Body of pancreas (tissue), 4 donors: ENCODE data around the gene MAN2A1.

Experiments
- CTCF ChIP-seq, 7 experiments: fragments of 450-650 bp in 4 of 7; fragments of 200-600 bp in 3 of 7; sonication (generic) in 3 of 7; IDR thresholded peaks; one replicate each; pipeline ENCODE4 v1.5.1; 2016 to 2019; ENCODE audit warnings: antibody characterized with exemption in 7 of 7
- POLR2A ChIP-seq, 3 donors: fragments of 450-650 bp; IDR thresholded peaks; one replicate each; pipeline ENCODE4 v1.6.1; 2016; ENCODE audit warnings: antibody characterized with exemption in 3 of 3, mild to moderate bottlenecking in 2 of 3

GRCh38 chr5:109685916-109686315 lies 3.8 kb upstream of the MAN2A1 start:
- no peak for TF ChIP-seq CTCF (IDR thresholded peaks at IDR 0.05)
- no peak for TF ChIP-seq POLR2A (IDR thresholded peaks at IDR 0.05)
